Measurements from ENCODE around the gene MYBPC2. TPM values are rescaled to one million over a fixed set of nuclear protein-coding genes. Genes with fewer than 3 reads are reported as not detected.

Gene MYBPC2
- total and polyA plus RNA-seq, 7 donors, result 0.95 TPM; not detected in 6

GRCh38 chr19:50449236-50449899, 16.7 kb downstream of the MYBPC2 start:
- no peak overlapping the region for H3K4me3 ChIP-seq
- no peaks in the 10 kb centered on the region for H3K9me3 ChIP-seq
- intact Hi-C loops (cut with DNase I), result no loop called here
- WGBS, 2 donors, result 59 to 81% methylated on average over 14 of the region's 14 CpGs
- H3K4me1 ChIP-seq, result no peaks in the 10 kb centered on the region
- DNase-seq, result no peak
- H3K27me3 ChIP-seq, result peaks cover 0 to 9% (median 3%) of the 10 kb centered on the region in 3 donors
- no peaks in the 10 kb centered on the region for H3K36me3 ChIP-seq
- no peak for TF ChIP-seq POLR2A (IDR thresholded peaks at IDR 0.05)
- no peak for TF ChIP-seq CTCF (IDR thresholded peaks at IDR 0.05)
- no peak for TF ChIP-seq POLR2AphosphoS5 (IDR thresholded peaks at IDR 0.05)
- no peak for TF ChIP-seq EP300 (IDR thresholded peaks at IDR 0.05)
- no peak overlapping the region for H3K27ac ChIP-seq

GRCh38 chr19:50450369-50451222, 17.9 kb downstream of the MYBPC2 start:
- H3K36me3 ChIP-seq, result no peaks in the 10 kb centered on the region
- no peak for DNase-seq
- no peaks in the 10 kb centered on the region for H3K9me3 ChIP-seq
- H3K27ac ChIP-seq, result no peak overlapping the region
- TF ChIP-seq EP300 (IDR thresholded peaks at IDR 0.05) (no peak), POLR2A (IDR thresholded peaks at IDR 0.05) (no peak), CTCF (IDR thresholded peaks at IDR 0.05) (no peak)
- intact Hi-C loops (cut with DNase I), result no loop called here
- H3K27me3 ChIP-seq, result peaks cover 0 to 9% (median 3%) of the 10 kb centered on the region in 3 donors
- WGBS, 2 donors, result 55 to 59% methylated on average over 30 of the region's 30 CpGs
- H3K4me1 ChIP-seq, result no peaks in the 10 kb centered on the region
- no peak overlapping the region for H3K4me3 ChIP-seq

GRCh38 chr19:50451223-50451534, 18.5 kb downstream of the MYBPC2 start:
- WGBS, 2 donors, result 41% methylated on average over 13 of the region's 13 CpGs
- intact Hi-C loops (cut with DNase I), result no loop called here
- no peak for DNase-seq
- no peak overlapping the region for H3K27ac ChIP-seq
- no peaks in the 10 kb centered on the region for H3K4me1 ChIP-seq
- H3K4me3 ChIP-seq, result no peak overlapping the region
- no peaks in the 10 kb centered on the region for H3K9me3 ChIP-seq
- peaks cover 0 to 9% (median 3%) of the 10 kb centered on the region in 3 donors for H3K27me3 ChIP-seq
- no peaks in the 10 kb centered on the region for H3K36me3 ChIP-seq
- TF ChIP-seq CTCF (IDR thresholded peaks at IDR 0.05), result no peak
- no peak for TF ChIP-seq POLR2AphosphoS5 (IDR thresholded peaks at IDR 0.05)
- no peak for TF ChIP-seq EP300 (IDR thresholded peaks at IDR 0.05)
- no peak for TF ChIP-seq POLR2A (IDR thresholded peaks at IDR 0.05)

- Histone ChIP-seq H3K4me1 (no peaks in the 10 kb centered on the region), H3K36me3 (no peaks in the 10 kb centered on the region), H3K9me3 (no peaks in the 10 kb centered on the region), H3K27ac (no peak overlapping the region), H3K27me3 (peaks cover 3 to 26% (median 15%) of the 10 kb centered on the region in 3 donors), H3K4me3 (no peak overlapping the region)
- WGBS, 2 donors, result 96% methylated on average over 3 of the region's 3 CpGs
- TF ChIP-seq CTCF (IDR thresholded peaks at IDR 0.05), result no peak
- no peak for TF ChIP-seq POLR2AphosphoS5 (IDR thresholded peaks at IDR 0.05)
- no peak for TF ChIP-seq POLR2A (IDR thresholded peaks at IDR 0.05)
- no peak for TF ChIP-seq EP300 (IDR thresholded peaks at IDR 0.05)
- no peak for DNase-seq
- intact Hi-C loops (cut with DNase I), result no loop called here
Measured at GRCh38 chr19:50453243-50453642, 20.6 kb downstream of the MYBPC2 start.

Measured in sigmoid colon (tissue), 7 donors.